Esophagus muscularis mucosa (tissue), 4 donors: ENCODE results near the gene EEF1AKMT3. TPM values are rescaled to one million over a fixed set of nuclear protein-coding genes. Genes with fewer than 3 reads are reported as not detected.
A peak's percentile ranks its signal among the peaks of the same experiment; 100 is the strongest.

Experiments used
- DNase-seq: peaks from one replicate; pipeline ENCODE4 v3.0.0-alpha.2; 2017; ENCODE audit errors: extremely low spot score
- H3K27ac ChIP-seq, 4 donors: fragments of 200-600 bp; sonication (generic); replicated peaks in 1 of 4; 1 replicate in 3 of 4; 2 replicates in 1 of 4; pipeline ENCODE4 v1.5.1; 2016 to 2019; ENCODE audit warnings: mild to moderate bottlenecking in 1 of 4
- H3K27me3 ChIP-seq, 4 donors: fragments of 200-600 bp; sonication (generic); one replicate each; pipeline versions ENCODE4 v1.5.1 to v1.6.0; 2016 to 2019
- H3K36me3 ChIP-seq, 4 donors: fragments of 200-600 bp; sonication (generic); one replicate each; pipeline ENCODE4 v1.5.1; 2016 to 2019
- H3K4me1 ChIP-seq, 4 donors: fragments of 200-600 bp; sonication (generic); one replicate each; pipeline ENCODE4 v1.5.1; 2016 to 2019
- H3K4me3 ChIP-seq, 4 donors: fragments of 200-600 bp; sonication (generic); 1 replicate in 2 of 4; 2 replicates in 2 of 4; pipeline ENCODE4 v1.5.1; 2016 to 2019; ENCODE audit warnings: mild to moderate bottlenecking in 4 of 4, moderate library complexity in 1 of 4
- H3K9me3 ChIP-seq, 4 donors: fragments of 200-600 bp; sonication (generic); 1 replicate in 3 of 4; 2 replicates in 1 of 4; pipeline ENCODE4 v1.5.1; 2016 to 2019
- EP300 ChIP-seq: sonication (generic); formaldehyde crosslinking; IDR thresholded peaks from one replicate; pipeline ENCODE4 v1.6.1; 2017; ENCODE audit warnings: antibody characterized with exemption
- POLR2A ChIP-seq: fragments of 450-650 bp; IDR thresholded peaks from one replicate; pipeline ENCODE4 v1.6.1; 2017; ENCODE audit warnings: antibody characterized with exemption, moderate library complexity, mild to moderate bottlenecking, low read depth
- POLR2AphosphoS5 ChIP-seq, 2 donors: sonication (generic); formaldehyde crosslinking; IDR thresholded peaks; one replicate each; pipeline ENCODE4 v1.6.1; 2017; ENCODE audit warnings: antibody characterized with exemption in 2 of 2
- WGBS: methylation state at CpG from one replicate; pipeline ENCODE4 v1.1.5; 2018; 5-methylcytosine and 5-hydroxymethylcytosine counted together
- intact Hi-C: fragments of 100-400 bp; cut with DNase I; formaldehyde crosslinking; loops from one replicate; pipeline ENCODE4 v1.15.1; 2023
- small RNA-seq, 3 donors: library from RNA; depleted of rRNA; stranded (forward); fragments of <200 nt; gene quantifications; one replicate each; pipeline ENCODE3, GENCODE V24; 2016
- total RNA-seq, 4 donors: library from RNA; depleted of rRNA; stranded (reverse); fragments of >200 nt; gene quantifications; one replicate each; pipeline versions ENCODE4 v1.1.0 to v1.2.1, GENCODE V29; 2016
- TF ChIP-seq, protein P1 (sequence below), 3 experiments: fragments of 200-600 bp in 2 of 3; fragments of 450-650 bp in 1 of 3; sonication (generic) in 2 of 3; IDR thresholded peaks; one replicate each; pipeline ENCODE4 v1.5.1; 2017 to 2019; ENCODE audit warnings: antibody characterized with exemption in 3 of 3, mild to moderate bottlenecking in 2 of 3, moderate library complexity in 1 of 3

EEF1AKMT3 gene
- total RNA-seq, 4 donors from 2014 or later = 6.6 to 13.2 (median 10.0) TPM

DNA sequence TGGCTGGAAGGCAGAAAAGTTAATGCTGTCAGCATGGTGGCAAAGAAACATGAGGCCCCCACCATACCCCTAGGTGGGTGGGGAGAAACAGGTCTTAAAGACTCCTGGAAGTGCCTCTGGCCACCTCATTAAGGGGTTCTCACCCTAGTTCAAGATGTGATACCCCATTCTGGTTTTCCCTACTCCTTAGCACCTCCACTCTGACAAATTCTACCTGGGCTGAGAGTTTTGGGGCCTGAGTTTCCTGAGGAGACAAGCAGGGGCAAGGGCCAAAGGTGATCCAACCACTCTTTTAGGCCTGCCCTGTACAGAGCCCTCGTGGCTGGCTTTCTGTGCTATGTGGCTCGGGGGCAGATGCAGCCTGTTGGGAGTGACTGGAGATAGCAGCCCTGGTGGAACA, 54.0 kb downstream of the EEF1AKMT3 start:
- Histone ChIP-seq H3K27me3 (no peaks in the 10 kb centered on the region), H3K9me3 (no peaks in the 10 kb centered on the region), H3K36me3 (peaks cover 79 to 89% (median 81%) of the 10 kb centered on the region in 4 donors), H3K27ac (peak overlapping the region in 2 of 4 donors; percentile 25 to 59), H3K4me1 (peaks cover 54 to 94% (median 78%) of the 10 kb centered on the region in 4 donors), H3K4me3 (no peak overlapping the region)
- DNase-seq = no peak
- 100% methylated on average over 2 of the region's 2 CpGs for WGBS
- TF ChIP-seq, protein P1, sequence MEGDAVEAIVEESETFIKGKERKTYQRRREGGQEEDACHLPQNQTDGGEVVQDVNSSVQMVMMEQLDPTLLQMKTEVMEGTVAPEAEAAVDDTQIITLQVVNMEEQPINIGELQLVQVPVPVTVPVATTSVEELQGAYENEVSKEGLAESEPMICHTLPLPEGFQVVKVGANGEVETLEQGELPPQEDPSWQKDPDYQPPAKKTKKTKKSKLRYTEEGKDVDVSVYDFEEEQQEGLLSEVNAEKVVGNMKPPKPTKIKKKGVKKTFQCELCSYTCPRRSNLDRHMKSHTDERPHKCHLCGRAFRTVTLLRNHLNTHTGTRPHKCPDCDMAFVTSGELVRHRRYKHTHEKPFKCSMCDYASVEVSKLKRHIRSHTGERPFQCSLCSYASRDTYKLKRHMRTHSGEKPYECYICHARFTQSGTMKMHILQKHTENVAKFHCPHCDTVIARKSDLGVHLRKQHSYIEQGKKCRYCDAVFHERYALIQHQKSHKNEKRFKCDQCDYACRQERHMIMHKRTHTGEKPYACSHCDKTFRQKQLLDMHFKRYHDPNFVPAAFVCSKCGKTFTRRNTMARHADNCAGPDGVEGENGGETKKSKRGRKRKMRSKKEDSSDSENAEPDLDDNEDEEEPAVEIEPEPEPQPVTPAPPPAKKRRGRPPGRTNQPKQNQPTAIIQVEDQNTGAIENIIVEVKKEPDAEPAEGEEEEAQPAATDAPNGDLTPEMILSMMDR (IDR thresholded peaks at IDR 0.05) = no peak
- TF ChIP-seq EP300 (no peak), POLR2AphosphoS5 (IDR thresholded peaks at IDR 0.05) (no peak), POLR2A (no peak)
- intact Hi-C loops = no loop called here

DNA sequence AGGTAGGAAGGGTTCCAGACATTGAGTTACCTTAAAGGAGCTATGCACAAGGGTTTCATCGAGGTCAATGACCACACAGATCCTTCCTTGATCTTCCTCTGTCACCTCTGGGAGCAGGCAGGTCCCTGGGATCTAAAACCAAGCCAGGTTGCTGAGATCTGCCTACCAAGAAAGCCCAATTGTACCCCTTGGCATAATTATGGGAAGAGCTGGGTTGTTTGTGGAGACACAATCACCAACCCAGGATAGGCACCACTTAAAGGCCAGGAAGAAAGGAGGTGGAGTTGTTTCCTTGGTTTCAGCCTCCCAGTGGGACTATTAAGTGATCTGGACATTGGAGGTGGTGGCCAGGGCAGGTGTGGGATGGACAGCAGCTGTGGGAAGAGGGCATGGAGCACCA, 54.6 kb downstream of the EEF1AKMT3 start:
- peak overlapping the region in 2 of 4 donors; percentile 25 to 59 for H3K27ac ChIP-seq
- 78% methylated on average over 1 of the region's 1 CpG for WGBS
- H3K27me3 ChIP-seq = no peaks in the 10 kb centered on the region
- peaks cover 56 to 94% (median 78%) of the 10 kb centered on the region in 4 donors for H3K4me1 ChIP-seq
- H3K4me3 ChIP-seq = no peak overlapping the region
- no peaks in the 10 kb centered on the region for H3K9me3 ChIP-seq
- no peak for TF ChIP-seq POLR2A
- no peak for TF ChIP-seq EP300
- no peak for TF ChIP-seq POLR2AphosphoS5 (IDR thresholded peaks at IDR 0.05)
- TF ChIP-seq, protein P1 (IDR thresholded peaks at IDR 0.05) = no peak
- DNase-seq = no peak
- intact Hi-C loops = no loop called here
- H3K36me3 ChIP-seq = peaks cover 75 to 85% (median 76%) of the 10 kb centered on the region in 4 donors

DNA sequence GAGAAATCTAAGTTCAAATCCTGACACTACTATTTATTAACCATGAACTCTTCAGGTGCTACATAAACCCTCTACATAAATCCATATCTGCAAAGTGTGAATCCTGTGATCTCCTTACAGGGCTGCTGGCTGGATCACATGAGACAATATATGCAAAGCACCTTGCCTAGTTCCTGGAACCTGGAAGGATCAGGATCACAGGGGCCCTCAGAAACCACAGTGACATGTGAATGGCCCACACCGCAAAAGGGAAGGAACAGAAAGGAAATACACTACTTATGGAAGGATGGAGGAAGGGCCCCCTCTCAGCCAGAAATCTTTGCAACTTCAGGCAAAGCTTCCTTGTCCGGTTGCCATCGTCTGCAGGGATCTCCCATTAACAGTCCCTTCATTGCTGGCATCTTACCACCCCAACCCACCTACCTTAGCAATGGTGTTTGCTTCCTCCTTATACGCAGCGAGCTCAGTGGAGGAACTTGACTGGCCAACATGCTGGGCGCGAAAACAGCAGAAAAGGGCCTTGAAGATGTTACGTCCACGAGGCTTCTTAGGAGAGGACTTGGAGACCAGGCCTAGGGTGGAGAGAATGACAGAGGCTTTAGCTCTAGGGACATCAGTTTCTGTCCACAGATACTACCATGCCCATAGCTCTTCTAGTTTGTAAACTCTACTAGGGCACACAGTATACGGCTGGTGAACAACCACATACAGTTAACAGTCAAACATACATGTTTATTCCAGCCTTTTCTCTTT, 56.8 kb downstream of the EEF1AKMT3 start:
- peak overlapping the region in 3 of 4 donors; percentile 67 to 100 (median 74) for H3K27ac ChIP-seq
- TF ChIP-seq POLR2A = no peak
- no peak for TF ChIP-seq POLR2AphosphoS5 (IDR thresholded peaks at IDR 0.05)
- no peak for TF ChIP-seq EP300
- TF ChIP-seq, protein P1 (IDR thresholded peaks at IDR 0.05) = no peak
- no peaks in the 10 kb centered on the region for H3K27me3 ChIP-seq
- 57% methylated on average over 10 of the region's 10 CpGs for WGBS
- H3K4me1 ChIP-seq = peaks cover 69 to 94% (median 81%) of the 10 kb centered on the region in 4 donors
- no peaks in the 10 kb centered on the region for H3K9me3 ChIP-seq
- peaks cover 52 to 67% (median 53%) of the 10 kb centered on the region in 4 donors for H3K36me3 ChIP-seq
- peak overlapping the region in 2 of 4 donors; percentile 4 to 26 for H3K4me3 ChIP-seq
- intact Hi-C loops = no loop called here
- no peak for DNase-seq

DNA sequence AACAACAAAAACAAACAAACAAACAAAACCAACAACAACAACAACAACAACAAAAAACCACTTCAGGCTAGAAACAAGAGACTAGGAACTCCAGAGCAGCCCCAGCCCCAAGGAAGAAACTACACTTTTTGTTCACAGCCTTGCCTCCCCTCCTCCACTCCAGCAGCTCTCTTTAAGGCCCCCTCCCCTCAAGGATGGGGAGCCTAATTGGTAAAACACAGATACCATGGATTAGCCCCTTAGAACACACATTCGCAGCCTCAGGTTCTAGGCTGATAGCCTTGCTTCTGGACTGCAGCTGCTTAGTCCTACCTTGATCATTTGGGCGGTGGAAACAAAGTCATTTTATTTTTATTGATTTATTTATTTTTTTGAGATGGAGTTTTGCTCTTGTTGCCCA, 58.0 kb downstream of the EEF1AKMT3 start:
- 81% methylated on average over 2 of the region's 2 CpGs for WGBS
- DNase-seq = no peak
- H3K4me1 ChIP-seq = peaks cover 81 to 98% (median 88%) of the 10 kb centered on the region in 4 donors
- H3K9me3 ChIP-seq = no peaks in the 10 kb centered on the region
- peaks cover 40 to 55% (median 41%) of the 10 kb centered on the region in 4 donors for H3K36me3 ChIP-seq
- peak overlapping the region; percentile 46 to 100 (median 70) for H3K27ac ChIP-seq
- peak overlapping the region in 1 of 4 donors; percentile 26 for H3K4me3 ChIP-seq
- TF ChIP-seq POLR2AphosphoS5 (IDR thresholded peaks at IDR 0.05) (no peak), EP300 (no peak), POLR2A (no peak)
- TF ChIP-seq, protein P1 (IDR thresholded peaks at IDR 0.05) = no peak
- intact Hi-C loops = loop anchor here (5.0 kb wide), 1 partner anchor 48 kb away; the partner anchor contains the start of gene TSFM
- no peaks in the 10 kb centered on the region for H3K27me3 ChIP-seq

Small RNA genes within 50 kb of the gene (small RNA-seq; reads per million reads assigned to genes)
- gene MIR26A2 (5.6 to 10.2 (median 7.5) reads per million in 3 donors), gene RNU6-1083P (0 reads per million in 3 donors)

Other genes with a start within 250 kb of the EEF1AKMT3 start
- gene MBD6, start 249.8 kb upstream of the EEF1AKMT3 start, total RNA-seq = 10 to 100 TPM; 13.8 to 19.9 (median 16.9) TPM
- 100 to 1,000 TPM; 161 to 243 (median 202) TPM for gene DCTN2, start 225.4 kb upstream of the EEF1AKMT3 start, total RNA-seq
- 1 to 10 TPM; 2.1 to 3.2 (median 2.4) TPM for gene KIF5A, start 222.6 kb upstream of the EEF1AKMT3 start, total RNA-seq
- 10 to 100 TPM; 22.7 to 30.7 (median 29.0) TPM for gene PIP4K2C, start 181.4 kb upstream of the EEF1AKMT3 start, total RNA-seq
- gene DTX3, start 167.8 kb upstream of the EEF1AKMT3 start, total RNA-seq = 10 to 100 TPM; 39.0 to 68.6 (median 46.8) TPM
- gene ARHGEF25, start 161.2 kb upstream of the EEF1AKMT3 start, total RNA-seq = 100 to 1,000 TPM in 3 of 4 donors, 10 to 100 TPM in 1; 77.7 to 133 (median 111) TPM
- 10 to 100 TPM in 2 of 4 donors, 1 to 10 TPM in 2; 2.8 to 10.9 (median 7.3) TPM for gene B4GALNT1, start 139.4 kb upstream of the EEF1AKMT3 start, total RNA-seq
- gene OS9, start 78.5 kb upstream of the EEF1AKMT3 start, total RNA-seq = 100 to 1,000 TPM; 139 to 223 (median 148) TPM
- 10 to 100 TPM in 1 of 4 donors, 1 to 10 TPM in 3; 2.5 to 11.2 (median 3.6) TPM for gene AGAP2, start 33.9 kb upstream of the EEF1AKMT3 start, total RNA-seq
- gene TSPAN31, start 27.6 kb upstream of the EEF1AKMT3 start, total RNA-seq = 10 to 100 TPM; 34.3 to 45.1 (median 42.1) TPM
- 10 to 100 TPM; 43.6 to 85.7 (median 71.3) TPM for gene CDK4, start 20.3 kb upstream of the EEF1AKMT3 start, total RNA-seq
- 10 to 100 TPM in 2 of 4 donors, 1 to 10 TPM in 2; 5.6 to 16.9 (median 10.7) TPM for gene MARCHF9, start 17.5 kb upstream of the EEF1AKMT3 start, total RNA-seq
- gene CYP27B1, start 5.5 kb upstream of the EEF1AKMT3 start, total RNA-seq = under 1 TPM in 2 of 4 donors, not detected in 2; 0.32 to 0.66 TPM
- gene METTL1, start 509 bp upstream of the EEF1AKMT3 start, total RNA-seq = 1 to 10 TPM; 4.2 to 9.8 (median 5.7) TPM
- 10 to 100 TPM; 17.6 to 38.4 (median 29.2) TPM for gene TSFM, start 10.2 kb downstream of the EEF1AKMT3 start, total RNA-seq
- 1 to 10 TPM; 2.2 to 5.8 (median 2.8) TPM for gene AVIL, start 46.1 kb downstream of the EEF1AKMT3 start, total RNA-seq
- 100 to 1,000 TPM; 127 to 249 (median 196) TPM for gene CTDSP2, start 74.1 kb downstream of the EEF1AKMT3 start, total RNA-seq
- gene ATP23, start 169.0 kb downstream of the EEF1AKMT3 start, total RNA-seq = 10 to 100 TPM; 10.3 to 17.9 (median 14.8) TPM